HG02798 (cell line): ENCODE results near the gene TCP1.
"Not testable (repeated sequence)": the region's sequence is repeated elsewhere in the genome, so short reads cannot be mapped to it uniquely, and the experiment has no call there.

Source experiments
- ATAC-seq: cut with Tn5 transposase; IDR thresholded peaks from one replicate; pipeline ENCODE4 v1.9.1; 2021; ENCODE audit warnings: mild to moderate bottlenecking; ENCODE audit not compliant: unreplicated experiment, poor library complexity

TCP1 gene

GRCh38 chr6:159748127-159748526, 41.3 kb downstream of the TCP1 start:
- not testable (repeated sequence) for ATAC-seq

DNA sequence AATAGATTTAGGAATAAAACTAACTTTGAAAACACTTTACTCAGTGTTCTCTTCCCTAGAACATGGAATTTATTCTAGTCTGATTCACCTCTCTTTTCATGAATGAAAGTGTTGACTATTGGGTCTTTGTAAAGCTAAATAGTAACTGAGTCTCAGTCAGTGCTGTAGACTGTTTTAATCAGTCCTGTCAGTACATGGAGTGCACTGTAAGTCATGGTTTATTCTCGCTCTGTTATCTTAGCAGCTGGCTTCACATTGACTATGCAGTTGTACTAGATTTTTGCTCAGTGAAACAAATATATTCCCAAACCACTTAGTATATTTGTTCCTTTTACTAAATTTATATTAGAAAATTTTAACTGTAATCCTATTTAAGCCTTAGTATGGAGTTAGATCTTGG, 42.6 kb downstream of the TCP1 start:
- no peak for ATAC-seq

DNA sequence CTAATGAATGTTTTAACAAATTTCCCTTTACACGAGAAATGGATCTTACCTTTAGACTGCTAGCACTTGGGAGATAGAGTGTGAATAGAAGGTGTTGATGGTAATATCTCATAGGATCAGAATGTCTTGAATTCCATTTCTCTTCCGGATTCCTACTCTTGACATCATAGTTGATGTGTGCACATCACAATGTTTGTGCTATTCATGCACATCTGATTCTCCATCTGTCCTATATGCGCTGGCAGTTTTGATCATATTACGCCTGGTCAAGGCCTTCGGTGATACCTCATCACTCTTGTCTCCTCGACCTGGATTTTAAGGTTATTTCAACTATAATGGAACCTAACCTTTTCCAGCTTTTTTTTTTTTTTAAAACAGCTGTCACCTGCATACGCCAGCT, 44.3 kb downstream of the TCP1 start:
- ATAC-seq: no peak

GRCh38 chr6:159742165-159742564, 47.2 kb downstream of the TCP1 start:
- no peak for ATAC-seq

DNA sequence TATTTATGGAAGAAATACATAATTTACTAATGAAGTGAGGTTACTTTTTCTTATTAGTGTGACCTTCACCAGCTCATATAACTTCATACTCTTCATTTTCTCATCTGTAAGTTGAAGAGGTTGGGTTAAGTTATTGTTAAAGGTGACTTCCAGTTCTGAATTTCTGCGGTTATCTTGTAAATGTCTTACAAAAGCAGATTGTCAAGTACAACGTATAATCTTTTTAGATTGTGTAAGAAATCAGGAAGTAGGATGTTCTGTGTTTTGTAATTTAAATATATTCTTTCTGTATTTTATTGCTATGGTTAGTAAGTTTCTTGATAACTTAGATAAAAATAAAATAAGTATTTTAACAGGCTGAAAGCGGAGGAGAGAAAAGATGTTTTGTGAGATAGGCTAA, 50.1 kb downstream of the TCP1 start:
- ATAC-seq: no peak

DNA sequence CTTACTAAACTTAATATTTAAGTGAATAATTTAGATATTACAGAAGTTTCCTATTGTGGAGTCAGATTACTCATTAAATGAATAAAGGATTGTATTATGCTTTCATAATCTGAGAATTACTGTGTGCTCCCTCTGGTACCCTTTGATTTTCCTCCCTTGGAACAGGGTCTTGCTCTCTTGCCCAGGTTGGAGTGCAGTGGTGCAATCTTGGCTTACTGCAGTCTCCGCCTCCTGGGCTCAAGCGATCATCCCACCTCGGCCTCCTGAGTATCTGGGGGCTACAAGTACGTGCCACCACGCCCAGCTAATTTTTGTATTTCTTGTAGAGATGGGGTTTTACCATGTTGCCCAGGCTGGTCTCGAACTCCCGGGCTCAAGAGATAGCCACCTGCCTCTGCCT, 52.5 kb downstream of the TCP1 start:
- ATAC-seq: no peak

DNA sequence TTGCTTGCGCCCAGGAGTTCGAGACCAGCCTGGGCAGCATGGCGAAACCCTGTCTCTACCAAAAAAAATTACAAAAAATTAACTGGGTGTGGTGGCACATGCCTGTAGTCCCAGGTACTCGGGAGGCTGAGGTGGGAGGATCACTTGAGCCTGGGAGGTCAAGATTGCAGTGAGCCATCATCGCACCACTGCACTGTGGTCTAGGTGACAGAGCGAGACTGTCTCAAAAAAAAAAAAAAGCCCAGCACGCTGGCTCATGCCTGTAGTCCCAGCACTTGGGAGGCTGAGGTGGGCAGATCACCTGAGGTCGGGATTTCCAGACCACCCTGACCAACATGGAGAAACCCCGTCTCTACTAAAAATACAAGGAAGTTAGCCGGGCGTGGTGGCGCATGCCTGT, 56.0 kb downstream of the TCP1 start:
- not testable (repeated sequence) for ATAC-seq

DNA sequence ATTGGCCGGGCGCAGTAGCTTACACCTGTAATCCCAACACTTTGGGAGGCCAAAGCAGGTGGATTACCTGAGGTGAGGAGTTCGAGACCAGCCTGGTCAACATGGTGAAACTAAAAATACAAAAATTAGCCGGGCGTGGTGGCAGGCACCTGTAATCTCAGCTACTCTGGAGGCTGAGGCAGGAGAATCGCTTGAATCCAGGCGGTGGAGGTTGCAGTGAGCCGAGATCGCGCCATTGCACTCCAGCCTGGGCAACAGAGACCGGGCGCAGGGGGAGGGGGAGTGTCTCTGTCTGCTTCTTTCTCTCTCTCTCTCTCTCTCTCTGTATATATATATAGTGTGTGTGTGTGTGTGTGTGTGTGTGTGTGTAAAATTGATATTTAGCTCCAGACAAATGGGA, 56.9 kb downstream of the TCP1 start:
- ATAC-seq: not testable (repeated sequence)

GRCh38 chr6:159730332-159730676, 59.1 kb downstream of the TCP1 start:
- no peak for ATAC-seq

GRCh38 chr6:159729598-159730331, 59.6 kb downstream of the TCP1 start:
- no peak for ATAC-seq

- ATAC-seq: no peak
Measured at GRCh38 chr6:159728531-159728964, 60.9 kb downstream of the TCP1 start.
